Esophagus squamous epithelium (tissue), 4 donors: ENCODE data around the gene ADCYAP1R1.

ENCODE experiments used
- CTCF ChIP-seq, 6 experiments: fragments of 450-650 bp in 4 of 6; fragments of 200-600 bp in 2 of 6; sonication (generic) in 2 of 6; IDR thresholded peaks; one replicate each; pipeline ENCODE4 v1.5.1; 2016 to 2019; ENCODE audit warnings: antibody characterized with exemption in 6 of 6, mild to moderate bottlenecking in 4 of 6, moderate library complexity in 4 of 6
- POLR2A ChIP-seq, 4 donors: fragments of 450-650 bp; IDR thresholded peaks; one replicate each; pipeline ENCODE4 v1.6.1; 2017; ENCODE audit warnings: antibody characterized with exemption in 4 of 4, mild to moderate bottlenecking in 4 of 4, moderate library complexity in 3 of 4

GRCh38 chr7:31023877-31024276, 28.2 kb upstream of the ADCYAP1R1 start:
- TF ChIP-seq CTCF (IDR thresholded peaks at IDR 0.05) (no peak), POLR2A (IDR thresholded peaks at IDR 0.05) (no peak)
